ENCODE measurements around the gene PCGF1. TPM values are rescaled to one million over a fixed set of nuclear protein-coding genes. Genes with fewer than 3 reads are reported as not detected.
A peak's percentile ranks its signal among the peaks of the same experiment; 100 is the strongest.

Gene PCGF1
- total and polyA plus RNA-seq, 2 of the 13 experiments (the other 11 are each of a cell fraction or from before 2014, with no cell fraction given), result 20.4 to 22.6 TPM

DNA sequence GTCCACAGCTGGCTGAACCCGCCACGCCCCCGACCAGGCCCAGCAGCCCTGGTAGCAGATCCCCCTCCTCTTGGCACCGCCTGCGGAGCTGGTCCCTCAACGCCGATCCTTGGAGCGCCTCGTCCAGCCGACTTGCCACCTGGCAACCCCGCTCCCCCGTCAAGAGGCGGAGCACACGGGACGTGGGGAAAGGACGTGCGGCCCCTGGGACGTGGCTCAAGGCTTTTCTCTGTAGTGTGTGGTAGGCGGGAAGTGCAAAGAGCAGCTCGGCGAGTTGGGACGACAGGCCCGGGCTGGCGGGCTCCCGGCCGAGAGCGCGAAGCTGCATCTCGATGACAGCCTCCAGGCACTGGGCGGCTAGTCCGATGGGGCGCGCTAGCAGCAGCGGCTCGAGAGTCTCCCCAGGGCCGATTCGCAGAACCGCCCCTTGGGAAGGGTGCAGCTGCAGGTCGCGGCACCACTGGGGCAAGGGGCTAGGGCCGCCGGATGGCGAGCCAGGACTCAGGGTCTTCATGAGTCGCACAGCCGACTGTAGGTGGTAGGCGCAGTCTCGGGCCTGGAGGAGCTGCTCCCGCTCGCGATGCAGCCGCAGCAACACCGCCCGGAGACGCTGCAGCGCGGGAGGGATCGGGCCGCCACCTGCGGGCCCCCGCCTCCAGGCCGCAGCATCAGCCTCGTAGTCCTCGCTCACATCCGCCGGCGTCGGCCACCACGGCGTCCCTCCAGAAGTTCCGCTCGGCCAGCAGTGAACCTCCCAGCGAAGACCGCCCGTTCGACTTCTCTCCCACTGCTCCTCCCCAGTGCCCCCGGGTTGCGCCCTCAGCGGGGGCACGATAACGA is 25.3 kb downstream of the PCGF1 start (continued):
- TF ChIP-seq, protein P1, sequence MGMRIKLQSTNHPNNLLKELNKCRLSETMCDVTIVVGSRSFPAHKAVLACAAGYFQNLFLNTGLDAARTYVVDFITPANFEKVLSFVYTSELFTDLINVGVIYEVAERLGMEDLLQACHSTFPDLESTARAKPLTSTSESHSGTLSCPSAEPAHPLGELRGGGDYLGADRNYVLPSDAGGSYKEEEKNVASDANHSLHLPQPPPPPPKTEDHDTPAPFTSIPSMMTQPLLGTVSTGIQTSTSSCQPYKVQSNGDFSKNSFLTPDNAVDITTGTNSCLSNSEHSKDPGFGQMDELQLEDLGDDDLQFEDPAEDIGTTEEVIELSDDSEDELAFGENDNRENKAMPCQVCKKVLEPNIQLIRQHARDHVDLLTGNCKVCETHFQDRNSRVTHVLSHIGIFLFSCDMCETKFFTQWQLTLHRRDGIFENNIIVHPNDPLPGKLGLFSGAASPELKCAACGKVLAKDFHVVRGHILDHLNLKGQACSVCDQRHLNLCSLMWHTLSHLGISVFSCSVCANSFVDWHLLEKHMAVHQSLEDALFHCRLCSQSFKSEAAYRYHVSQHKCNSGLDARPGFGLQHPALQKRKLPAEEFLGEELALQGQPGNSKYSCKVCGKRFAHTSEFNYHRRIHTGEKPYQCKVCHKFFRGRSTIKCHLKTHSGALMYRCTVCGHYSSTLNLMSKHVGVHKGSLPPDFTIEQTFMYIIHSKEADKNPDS (CRISPR knock-in tag; IDR thresholded peaks at IDR 0.05), result 0 out of 2 replicates have a peak, but pooled peaks have one; percentile 86
- TF ChIP-seq, protein P2, sequence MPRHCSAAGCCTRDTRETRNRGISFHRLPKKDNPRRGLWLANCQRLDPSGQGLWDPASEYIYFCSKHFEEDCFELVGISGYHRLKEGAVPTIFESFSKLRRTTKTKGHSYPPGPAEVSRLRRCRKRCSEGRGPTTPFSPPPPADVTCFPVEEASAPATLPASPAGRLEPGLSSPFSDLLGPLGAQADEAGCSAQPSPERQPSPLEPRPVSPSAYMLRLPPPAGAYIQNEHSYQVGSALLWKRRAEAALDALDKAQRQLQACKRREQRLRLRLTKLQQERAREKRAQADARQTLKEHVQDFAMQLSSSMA (CRISPR knock-in tag; IDR thresholded peaks at IDR 0.05), result peak; percentile 45; the same call in 1 of the 2 replicates
- peak; percentile 98 for TF ChIP-seq SNAI1 (CRISPR knock-in tag; IDR thresholded peaks at IDR 0.05; ENCODE audit: borderline replicate concordance)
- TF ChIP-seq, protein P3, sequence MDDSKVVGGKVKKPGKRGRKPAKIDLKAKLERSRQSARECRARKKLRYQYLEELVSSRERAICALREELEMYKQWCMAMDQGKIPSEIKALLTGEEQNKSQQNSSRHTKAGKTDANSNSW (CRISPR knock-in tag; IDR thresholded peaks at IDR 0.05; ENCODE audit: borderline replicate concordance), result peak; percentile 84; the same call in 1 of the 2 replicates
- TF ChIP-seq, protein P4, sequence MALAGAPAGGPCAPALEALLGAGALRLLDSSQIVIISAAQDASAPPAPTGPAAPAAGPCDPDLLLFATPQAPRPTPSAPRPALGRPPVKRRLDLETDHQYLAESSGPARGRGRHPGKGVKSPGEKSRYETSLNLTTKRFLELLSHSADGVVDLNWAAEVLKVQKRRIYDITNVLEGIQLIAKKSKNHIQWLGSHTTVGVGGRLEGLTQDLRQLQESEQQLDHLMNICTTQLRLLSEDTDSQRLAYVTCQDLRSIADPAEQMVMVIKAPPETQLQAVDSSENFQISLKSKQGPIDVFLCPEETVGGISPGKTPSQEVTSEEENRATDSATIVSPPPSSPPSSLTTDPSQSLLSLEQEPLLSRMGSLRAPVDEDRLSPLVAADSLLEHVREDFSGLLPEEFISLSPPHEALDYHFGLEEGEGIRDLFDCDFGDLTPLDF (CRISPR knock-in tag; IDR thresholded peaks at IDR 0.05), result peak; percentile 79
- peak; percentile 87; the same call in 1 of the 2 replicates for TF ChIP-seq ZNF225 (CRISPR knock-in tag; IDR thresholded peaks at IDR 0.05)
- peak; percentile 26 for TF ChIP-seq HNRNPH1 (optimal IDR thresholded peaks at IDR 0.05; ENCODE audit: low read depth, low read length)
- TF ChIP-seq HNRNPLL (IDR thresholded peaks at IDR 0.05; ENCODE audit: low read depth, low read length, poor library complexity, severe bottlenecking), result peak; percentile 81
- 0 out of 2 replicates have a peak, but pooled peaks have one; percentile 29 for TF ChIP-seq ZZZ3 (CRISPR knock-in tag; IDR thresholded peaks at IDR 0.05; ENCODE audit: borderline replicate concordance)
- TF ChIP-seq NFATC3 (CRISPR knock-in tag; IDR thresholded peaks at IDR 0.05), result peak; percentile 10
- TF ChIP-seq, protein P5, sequence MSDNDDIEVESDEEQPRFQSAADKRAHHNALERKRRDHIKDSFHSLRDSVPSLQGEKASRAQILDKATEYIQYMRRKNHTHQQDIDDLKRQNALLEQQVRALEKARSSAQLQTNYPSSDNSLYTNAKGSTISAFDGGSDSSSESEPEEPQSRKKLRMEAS (IDR thresholded peaks at IDR 0.05), result peak; percentile 85
- 0 out of 2 replicates have a peak, but pooled peaks have one; percentile 54 for TF ChIP-seq ONECUT2 (CRISPR knock-in tag; IDR thresholded peaks at IDR 0.05)
- TF ChIP-seq, protein P6, sequence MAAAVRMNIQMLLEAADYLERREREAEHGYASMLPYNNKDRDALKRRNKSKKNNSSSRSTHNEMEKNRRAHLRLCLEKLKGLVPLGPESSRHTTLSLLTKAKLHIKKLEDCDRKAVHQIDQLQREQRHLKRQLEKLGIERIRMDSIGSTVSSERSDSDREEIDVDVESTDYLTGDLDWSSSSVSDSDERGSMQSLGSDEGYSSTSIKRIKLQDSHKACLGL (CRISPR knock-in tag; IDR thresholded peaks at IDR 0.05), result peak; percentile 90
- TF ChIP-seq ZNF382 (CRISPR knock-in tag; IDR thresholded peaks at IDR 0.05; ENCODE audit: borderline replicate concordance), result no peak
- TF ChIP-seq CREB1 (IDR thresholded peaks at IDR 0.05), result no peak
- no peak for TF ChIP-seq CREB1 (CRISPR knock-in tag; IDR thresholded peaks at IDR 0.05)
- TF ChIP-seq, protein P7, sequence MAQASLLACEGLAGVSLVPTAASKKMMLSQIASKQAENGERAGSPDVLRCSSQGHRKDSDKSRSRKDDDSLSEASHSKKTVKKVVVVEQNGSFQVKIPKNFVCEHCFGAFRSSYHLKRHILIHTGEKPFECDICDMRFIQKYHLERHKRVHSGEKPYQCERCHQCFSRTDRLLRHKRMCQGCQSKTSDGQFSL (CRISPR knock-in tag; IDR thresholded peaks at IDR 0.05), result 0 out of 2 replicates have a peak, but pooled peaks have one; percentile 62
- TF ChIP-seq, protein P8, sequence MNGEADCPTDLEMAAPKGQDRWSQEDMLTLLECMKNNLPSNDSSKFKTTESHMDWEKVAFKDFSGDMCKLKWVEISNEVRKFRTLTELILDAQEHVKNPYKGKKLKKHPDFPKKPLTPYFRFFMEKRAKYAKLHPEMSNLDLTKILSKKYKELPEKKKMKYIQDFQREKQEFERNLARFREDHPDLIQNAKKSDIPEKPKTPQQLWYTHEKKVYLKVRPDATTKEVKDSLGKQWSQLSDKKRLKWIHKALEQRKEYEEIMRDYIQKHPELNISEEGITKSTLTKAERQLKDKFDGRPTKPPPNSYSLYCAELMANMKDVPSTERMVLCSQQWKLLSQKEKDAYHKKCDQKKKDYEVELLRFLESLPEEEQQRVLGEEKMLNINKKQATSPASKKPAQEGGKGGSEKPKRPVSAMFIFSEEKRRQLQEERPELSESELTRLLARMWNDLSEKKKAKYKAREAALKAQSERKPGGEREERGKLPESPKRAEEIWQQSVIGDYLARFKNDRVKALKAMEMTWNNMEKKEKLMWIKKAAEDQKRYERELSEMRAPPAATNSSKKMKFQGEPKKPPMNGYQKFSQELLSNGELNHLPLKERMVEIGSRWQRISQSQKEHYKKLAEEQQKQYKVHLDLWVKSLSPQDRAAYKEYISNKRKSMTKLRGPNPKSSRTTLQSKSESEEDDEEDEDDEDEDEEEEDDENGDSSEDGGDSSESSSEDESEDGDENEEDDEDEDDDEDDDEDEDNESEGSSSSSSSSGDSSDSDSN (CRISPR knock-in tag; IDR thresholded peaks at IDR 0.05), result peak; percentile 97; the same call in 1 of the 2 replicates
- TF ChIP-seq ZNF788 (CRISPR knock-in tag; IDR thresholded peaks at IDR 0.05; ENCODE audit: borderline replicate concordance), result no peak; the same call in 1 of the 2 replicates
- 0 out of 2 replicates have a peak, but pooled peaks have one; percentile 52 for TF ChIP-seq HDAC1 (CRISPR knock-in tag; IDR thresholded peaks at IDR 0.05)
